Measurements from ENCODE around the gene PMAIP1. TPM values are rescaled to one million over a fixed set of nuclear protein-coding genes. Genes with fewer than 3 reads are reported as not detected.

The PMAIP1 gene
- total RNA-seq, 2 donors from 2014 or later: 2.1 to 4.1 TPM

GRCh38 chr18:59910967-59911366, 11.2 kb downstream of the PMAIP1 start:
- DNase-seq (ENCODE audit: low spot score): no peak
- 80% methylated on average over 2 of the region's 2 CpGs for WGBS
- H3K9me3 ChIP-seq: no peaks in the 10 kb centered on the region
- H3K27me3 ChIP-seq (replicated peaks; ENCODE audit: insufficient read depth): no peaks in the 10 kb centered on the region
- no peak overlapping the region for H3K4me3 ChIP-seq
- no peak for TF ChIP-seq CTCF (IDR thresholded peaks at IDR 0.05)
- TF ChIP-seq POLR2AphosphoS5 (IDR thresholded peaks at IDR 0.05): no peak
- no peak for TF ChIP-seq POLR2A (IDR thresholded peaks at IDR 0.05)
- H3K27ac ChIP-seq: no peak overlapping the region
- intact Hi-C loops (cut with DNase I): no loop called here
- peaks cover 3% of the 10 kb centered on the region for H3K4me1 ChIP-seq (replicated peaks)
- no peaks in the 10 kb centered on the region for H3K36me3 ChIP-seq

GRCh38 chr18:59911600-59911999, 11.8 kb downstream of the PMAIP1 start:
- H3K27me3 ChIP-seq (replicated peaks; ENCODE audit: insufficient read depth): no peaks in the 10 kb centered on the region
- no peak overlapping the region for H3K27ac ChIP-seq
- no peak for DNase-seq (ENCODE audit: low spot score)
- intact Hi-C loops (cut with DNase I): no loop called here
- no peak overlapping the region for H3K4me3 ChIP-seq
- H3K36me3 ChIP-seq: no peaks in the 10 kb centered on the region
- H3K4me1 ChIP-seq (replicated peaks): peaks cover 3% of the 10 kb centered on the region
- H3K9me3 ChIP-seq: no peaks in the 10 kb centered on the region
- no peak for TF ChIP-seq POLR2AphosphoS5 (IDR thresholded peaks at IDR 0.05)
- no peak for TF ChIP-seq POLR2A (IDR thresholded peaks at IDR 0.05)
- no peak for TF ChIP-seq CTCF (IDR thresholded peaks at IDR 0.05)

- peaks cover 3% of the 10 kb centered on the region for H3K4me1 ChIP-seq (replicated peaks)
- H3K27ac ChIP-seq: no peak overlapping the region
- no peak overlapping the region for H3K4me3 ChIP-seq
- 84% methylated on average over 2 of the region's 2 CpGs for WGBS
- no peak for TF ChIP-seq CTCF (IDR thresholded peaks at IDR 0.05)
- TF ChIP-seq POLR2AphosphoS5 (IDR thresholded peaks at IDR 0.05): no peak
- TF ChIP-seq POLR2A (IDR thresholded peaks at IDR 0.05): no peak
- DNase-seq (ENCODE audit: low spot score): no peak
- intact Hi-C loops (cut with DNase I): no loop called here
- H3K27me3 ChIP-seq (replicated peaks; ENCODE audit: insufficient read depth): no peaks in the 10 kb centered on the region
- H3K9me3 ChIP-seq: no peaks in the 10 kb centered on the region
- H3K36me3 ChIP-seq: no peaks in the 10 kb centered on the region
Measured at GRCh38 chr18:59912007-59912550, 12.3 kb downstream of the PMAIP1 start.

GRCh38 chr18:59915606-59916005, 15.8 kb downstream of the PMAIP1 start:
- Histone ChIP-seq H3K27ac (no peak overlapping the region), H3K9me3 (no peaks in the 10 kb centered on the region), H3K36me3 (no peaks in the 10 kb centered on the region), H3K4me1 (replicated peaks) (no peaks in the 10 kb centered on the region), H3K27me3 (replicated peaks; ENCODE audit: insufficient read depth) (no peaks in the 10 kb centered on the region), H3K4me3 (no peak overlapping the region)
- WGBS: 92% methylated on average over 6 of the region's 6 CpGs
- intact Hi-C loops (cut with DNase I): no loop called here
- DNase-seq (ENCODE audit: low spot score): no peak
- no peak for TF ChIP-seq CTCF (IDR thresholded peaks at IDR 0.05)
- no peak for TF ChIP-seq POLR2AphosphoS5 (IDR thresholded peaks at IDR 0.05)
- no peak for TF ChIP-seq POLR2A (IDR thresholded peaks at IDR 0.05)

- no peaks in the 10 kb centered on the region for H3K9me3 ChIP-seq
- no peaks in the 10 kb centered on the region for H3K4me1 ChIP-seq (replicated peaks)
- no peak for TF ChIP-seq POLR2A (IDR thresholded peaks at IDR 0.05)
- no peaks in the 10 kb centered on the region for H3K27me3 ChIP-seq (replicated peaks; ENCODE audit: insufficient read depth)
- no peak overlapping the region for H3K27ac ChIP-seq
- intact Hi-C loops (cut with DNase I): no loop called here
- WGBS: 83% methylated on average over 3 of the region's 3 CpGs
- no peak overlapping the region for H3K4me3 ChIP-seq
- H3K36me3 ChIP-seq: no peaks in the 10 kb centered on the region
- DNase-seq (ENCODE audit: low spot score): no peak
Measured at GRCh38 chr18:59916746-59917145, 16.9 kb downstream of the PMAIP1 start.
